OCI-LY7 (cell line): ENCODE measurements around the gene SPECC1. TPM values are rescaled to one million over a fixed set of nuclear protein-coding genes. Genes with fewer than 3 reads are reported as not detected.
A peak's percentile ranks its signal among the peaks of the same experiment; 100 is the strongest.

Experiments
- BruUV-seq: library from RNA; stranded (reverse); fragments of 400-500 nt; replicated peaks from 2 replicates; lab custom pipeline; 2021; lab: Mats Ljungman, UMichigan
- CTCF ChIA-PET: fragments of 300-600 bp; sonication (Branson Sonifier 250); formaldehyde crosslinking; loops from one replicate; lab custom pipeline; 2022; ENCODE audit warnings: antibody characterized with exemption; ENCODE audit not compliant: unreplicated experiment; lab: Charles Lee
- POLR2A ChIA-PET: fragments of 300-600 bp; sonication (Branson Sonifier 250); formaldehyde crosslinking; loops from one replicate; lab custom pipeline; 2022; ENCODE audit warnings: antibody characterized with exemption; lab: Charles Lee
- DNase-seq: peaks from one replicate; pipeline ENCODE4 v3.0.0-alpha.2; 2015; ENCODE audit warnings: low spot score
- H2AFZ ChIP-seq: fragments of 200-600 bp; sonication (generic), shearing (Covaris generic); 2 replicates; pipeline ENCODE4 v1.6.1; 2014; ENCODE audit warnings: mild to moderate bottlenecking, antibody characterized with exemption, low read length, moderate library complexity
- H3K27ac ChIP-seq: fragments of 200-600 bp; sonication (generic); 2 replicates; pipeline ENCODE4 v1.5.1; 2014; ENCODE audit warnings: mixed run types, low read depth, mild to moderate bottlenecking, moderate library complexity, low read length, inconsistent platforms; ENCODE audit not compliant: poor library complexity, severe bottlenecking
- H3K36me3 ChIP-seq: fragments of 200-600 bp; sonication (generic); 2 replicates; pipeline ENCODE4 v1.6.1; 2014; ENCODE audit warnings: mild to moderate bottlenecking, antibody characterized with exemption, low read length, moderate library complexity, mixed read lengths; ENCODE audit not compliant: insufficient read depth
- H3K4me1 ChIP-seq: fragments of 200-600 bp; sonication (generic); 2 replicates; pipeline ENCODE4 v1.5.1; 2014; ENCODE audit warnings: mild to moderate bottlenecking, low read length; ENCODE audit not compliant: insufficient read depth, poor library complexity, severe bottlenecking
- H3K4me2 ChIP-seq: fragments of 200-600 bp; sonication (generic); 2 replicates; pipeline ENCODE4 v1.6.1; 2014; ENCODE audit warnings: mild to moderate bottlenecking, low read length
- H3K4me3 ChIP-seq: fragments of 200-600 bp; sonication (generic); 2 replicates; pipeline ENCODE4 v1.5.1; 2014; ENCODE audit warnings: mild to moderate bottlenecking, low read depth, low read length; ENCODE audit not compliant: poor library complexity, severe bottlenecking
- H3K79me2 ChIP-seq: fragments of 200-600 bp; sonication (generic); 2 replicates; pipeline ENCODE4 v1.6.1; 2016; ENCODE audit warnings: low read depth, mild to moderate bottlenecking, low read length, moderate library complexity, mixed read lengths; ENCODE audit not compliant: insufficient read depth
- H3K9me2 ChIP-seq: fragments of 200-600 bp; sonication (generic); 2 replicates; pipeline ENCODE4 v1.6.1; 2016; ENCODE audit warnings: mild to moderate bottlenecking, low read length, mixed read lengths; ENCODE audit not compliant: insufficient read depth
- H3K9me3 ChIP-seq: fragments of 200-600 bp; sonication (generic); 2 replicates; pipeline ENCODE4 v1.6.1; 2014; ENCODE audit warnings: mild to moderate bottlenecking, mixed run types, low read length, mixed read lengths
- H4K20me1 ChIP-seq: fragments of 200-600 bp; sonication (generic); 2 replicates; pipeline ENCODE4 v1.6.1; 2014; ENCODE audit warnings: mild to moderate bottlenecking, antibody characterized with exemption, low read length, moderate library complexity, mixed read lengths; ENCODE audit not compliant: insufficient read depth
- CTCF ChIP-seq: fragments of 200-600 bp; sonication (generic); conservative IDR thresholded peaks from 2 replicates; pipeline ENCODE4 v1.5.1; 2014; ENCODE audit warnings: mild to moderate bottlenecking, antibody characterized with exemption, low read length, moderate library complexity, mixed read lengths
- EZH2phosphoT487 ChIP-seq: fragments of 200-600 bp; sonication (generic); IDR thresholded peaks from 2 replicates; pipeline ENCODE4 v1.6.1; 2018; ENCODE audit warnings: low read depth, borderline replicate concordance, mild to moderate bottlenecking, mixed run types, antibody characterized with exemption, low read length, moderate library complexity, mixed read lengths
- intact Hi-C: fragments of 100-400 bp; cut with micrococcal nuclease; formaldehyde crosslinking; loops from one replicate; pipeline ENCODE4 v1.10.0; 2022; ENCODE audit not compliant: unreplicated experiment
- total RNA-seq, 2 experiments: library from RNA; depleted of rRNA in 1 of 2; stranded (reverse); fragments of >200 nt in 1 of 2; shearing (Covaris generic) in 1 of 2; gene quantifications; 2 replicates each; pipeline ENCODE4 v1.2.3, GENCODE V29; 2014 to 2022

Gene SPECC1
- total RNA-seq, 2 experiments from 2014 or later, result 0.47 to 2.8 TPM

GRCh38 chr17:19992803-19993713 lies 16.1 kb upstream of the SPECC1 start:
- no TSS peak for BruUV-seq
- Histone ChIP-seq H2AFZ (peak overlapping the region; percentile 49; the same call in 1 of the 2 replicates), H3K27ac (no peak overlapping the region), H4K20me1 (no peaks in the 10 kb centered on the region), H3K9me3 (no peaks in the 10 kb centered on the region), H3K4me2 (peak overlapping the region; percentile 50), H3K9me2 (no peaks in the 10 kb centered on the region), H3K4me1 (peaks cover 5% of the 10 kb centered on the region), H3K36me3 (no peaks in the 10 kb centered on the region), H3K4me3 (peak overlapping the region; percentile 34), H3K79me2 (no peaks in the 10 kb centered on the region)
- TF ChIP-seq CTCF, result peak; percentile 80
- TF ChIP-seq EZH2phosphoT487, result no peak
- intact Hi-C loops, result loop anchor here (1.0 kb wide), 2 partner anchors 16 to 123 kb away; partner anchors contain the start of gene SPECC1
- DNase-seq, result peak; percentile 92
- POLR2A ChIA-PET, result interaction anchor here (0.6 to 0.7 kb wide), 2 partner anchors 129 to 752 kb away, joined by 3 to 9 read pairs; no protein-coding TSS in a partner anchor
- CTCF ChIA-PET, result interaction anchor here (0.6 kb wide), 1 partner anchor 45 kb away, joined by 4 read pairs; no protein-coding TSS in a partner anchor

- intact Hi-C loops, result no loop called here
- TF ChIP-seq CTCF, result no peak
- BruUV-seq, result no TSS peak
- ChIA-PET CTCF (no interaction called here), POLR2A (no interaction called here)
- H3K9me2 ChIP-seq, result no peaks in the 10 kb centered on the region
- no peaks in the 10 kb centered on the region for H3K36me3 ChIP-seq
- no peaks in the 10 kb centered on the region for H4K20me1 ChIP-seq
- no peak for DNase-seq
- H3K9me3 ChIP-seq, result no peaks in the 10 kb centered on the region
- H3K27ac ChIP-seq, result no peak overlapping the region
- no peaks in the 10 kb centered on the region for H3K79me2 ChIP-seq
- peaks cover 5% of the 10 kb centered on the region for H3K4me1 ChIP-seq
- no peak overlapping the region for H2AFZ ChIP-seq
- no peak overlapping the region for H3K4me3 ChIP-seq
- H3K4me2 ChIP-seq, result no peak overlapping the region
Observed at GRCh38 chr17:19996086-19996485, 13.1 kb upstream of the SPECC1 start.

- no peaks in the 10 kb centered on the region for H4K20me1 ChIP-seq
- intact Hi-C loops, result no loop called here
- TF ChIP-seq CTCF (no peak), EZH2phosphoT487 (no peak)
- no peaks in the 10 kb centered on the region for H3K36me3 ChIP-seq
- H3K27ac ChIP-seq, result no peak overlapping the region
- no peaks in the 10 kb centered on the region for H3K79me2 ChIP-seq
- ChIA-PET POLR2A (interaction anchor here (0.9 kb wide), 1 partner anchor 17 kb away, joined by 3 read pairs; no protein-coding TSS in a partner anchor), CTCF (no interaction called here)
- BruUV-seq, result no TSS peak
- H3K9me3 ChIP-seq, result no peaks in the 10 kb centered on the region
- H2AFZ ChIP-seq, result no peak overlapping the region
- H3K4me3 ChIP-seq, result no peak overlapping the region
- DNase-seq, result no peak
- no peaks in the 10 kb centered on the region for H3K9me2 ChIP-seq
- no peak overlapping the region for H3K4me2 ChIP-seq
- H3K4me1 ChIP-seq, result peaks cover 5% of the 10 kb centered on the region
Observed at GRCh38 chr17:19996502-19996901, 12.7 kb upstream of the SPECC1 start.
